ENCODE results near the gene TMEM40. TPM values are rescaled to one million over a fixed set of nuclear protein-coding genes. Genes with fewer than 3 reads are reported as not detected.

Gene TMEM40
- total and polyA plus RNA-seq, 7 donors: 0.30 to 4.4 (median 0.59) TPM

GRCh38 chr3:12719541-12719940, 39.5 kb downstream of the TMEM40 start:
- DNase-seq (no peak), ATAC-seq (peak in 1 of 4 donors; percentile 17)
- H3K4me3 ChIP-seq: peak overlapping the region; percentile 58
- TF ChIP-seq CTCF (IDR thresholded peaks at IDR 0.05): no peak
- H3K36me3 ChIP-seq (ENCODE audit: insufficient read depth in 1 of 2, low read depth in 1 of 2): no peaks in the 10 kb centered on the region
- H3K27me3 ChIP-seq (ENCODE audit: insufficient read depth in 3 of 3, low read length in 2 of 3): no peaks in the 10 kb centered on the region
- intact Hi-C loops (cut with DNase I): no loop called here
- peaks cover 4% of the 10 kb centered on the region for H3K4me1 ChIP-seq
- H3K27ac ChIP-seq: no peak overlapping the region
- H3K9me3 ChIP-seq: no peaks in the 10 kb centered on the region
- 25 to 41% (median 33%) methylated on average over 7 of the region's 7 CpGs for WGBS, 3 donors

- WGBS, 3 donors: 42 to 51% (median 46%) methylated on average over 3 of the region's 3 CpGs
- TF ChIP-seq CTCF (IDR thresholded peaks at IDR 0.05): no peak
These were observed 42.4 kb downstream of the TMEM40 start for GRCh38 chr3:12716605-12717151.

GRCh38 chr3:12714278-12714677, 44.8 kb downstream of the TMEM40 start:
- Histone ChIP-seq H3K36me3 (ENCODE audit: insufficient read depth in 1 of 2, low read depth in 1 of 2) (no peaks in the 10 kb centered on the region), H3K27ac (no peak overlapping the region), H3K4me3 (no peak overlapping the region), H3K4me1 (no peaks in the 10 kb centered on the region), H3K27me3 (ENCODE audit: insufficient read depth in 3 of 3, low read length in 2 of 3) (no peaks in the 10 kb centered on the region), H3K9me3 (no peaks in the 10 kb centered on the region)
- 88 to 95% (median 94%) methylated on average over 4 of the region's 4 CpGs for WGBS, 3 donors
- DNase-seq (no peak), ATAC-seq (no peak)
- TF ChIP-seq CTCF (IDR thresholded peaks at IDR 0.05): no peak
- intact Hi-C loops (cut with DNase I): no loop called here

More at GRCh38 chr3:12716605-12717151, 42.4 kb downstream of the TMEM40 start:
- Histone ChIP-seq H3K4me3 (no peak overlapping the region), H3K9me3 (no peaks in the 10 kb centered on the region), H3K27me3 (ENCODE audit: insufficient read depth in 3 of 3, low read length in 2 of 3) (no peaks in the 10 kb centered on the region), H3K27ac (no peak overlapping the region), H3K36me3 (ENCODE audit: insufficient read depth in 1 of 2, low read depth in 1 of 2) (no peaks in the 10 kb centered on the region), H3K4me1 (peaks cover 4% of the 10 kb centered on the region)
- DNase-seq: no peak
- intact Hi-C loops (cut with DNase I): no loop called here
- no peak for ATAC-seq

- intact Hi-C loops (cut with DNase I): no loop called here
- TF ChIP-seq CTCF (IDR thresholded peaks at IDR 0.05): no peak
- Histone ChIP-seq H3K9me3 (no peaks in the 10 kb centered on the region), H3K27me3 (ENCODE audit: insufficient read depth in 3 of 3, low read length in 2 of 3) (no peaks in the 10 kb centered on the region), H3K4me3 (no peak overlapping the region), H3K4me1 (peaks cover 5% of the 10 kb centered on the region), H3K27ac (no peak overlapping the region), H3K36me3 (ENCODE audit: insufficient read depth in 1 of 2, low read depth in 1 of 2) (no peaks in the 10 kb centered on the region)
- ATAC-seq: no peak
- DNase-seq: no peak
- WGBS, 3 donors: 75 to 84% (median 80%) methylated on average over 4 of the region's 4 CpGs
These were observed 49.0 kb downstream of the TMEM40 start for GRCh38 chr3:12710062-12710461.

GRCh38 chr3:12709334-12709733, 49.7 kb downstream of the TMEM40 start:
- no peak overlapping the region for H3K27ac ChIP-seq
- DNase-seq (no peak), ATAC-seq (no peak)
- H3K27me3 ChIP-seq (ENCODE audit: insufficient read depth in 3 of 3, low read length in 2 of 3): no peaks in the 10 kb centered on the region
- H3K36me3 ChIP-seq (ENCODE audit: insufficient read depth in 1 of 2, low read depth in 1 of 2): no peaks in the 10 kb centered on the region
- TF ChIP-seq CTCF (IDR thresholded peaks at IDR 0.05): no peak
- no peak overlapping the region for H3K4me3 ChIP-seq
- 63 to 89% (median 77%) methylated on average over 3 of the region's 3 CpGs for WGBS, 3 donors
- peaks cover 6% of the 10 kb centered on the region for H3K4me1 ChIP-seq
- H3K9me3 ChIP-seq: no peaks in the 10 kb centered on the region
- intact Hi-C loops (cut with DNase I): loop anchor here in 1 of 2 donors (5.0 kb wide), 1 partner anchor 183 kb away; no protein-coding TSS in a partner anchor
